Left lung (tissue), 10 donors: ENCODE measurements around the gene SNRPN. TPM values are rescaled to one million over a fixed set of nuclear protein-coding genes. Genes with fewer than 3 reads are reported as not detected.
"Not testable (repeated sequence)": the region's sequence is repeated elsewhere in the genome, so short reads cannot be mapped to it uniquely, and the experiment has no call there.

Experiments used
- ATAC-seq: fragments of 200-7000 bp; cut with Tn5 transposase; one replicate; pipeline ENCODE4 v1.9.1; 2020; ENCODE audit warnings: moderate library complexity
- DNase-seq, 4 donors: peaks; one replicate each; pipeline ENCODE4 v3.0.0-alpha.2; 2013 to 2020
- H3K27ac ChIP-seq, 2 donors: fragments of 200-600 bp; sonication (generic) in 1 of 2; one replicate each; pipeline versions ENCODE4 v1.5.0 to v1.8.0; 2020 to 2021
- H3K27me3 ChIP-seq, 2 donors: fragments of 200-600 bp; sonication (generic) in 1 of 2; one replicate each; pipeline versions ENCODE4 v1.5.0 to v1.8.0; 2020 to 2021
- H3K36me3 ChIP-seq, 2 donors: fragments of 200-600 bp; sonication (generic) in 1 of 2; one replicate each; pipeline versions ENCODE4 v1.5.0 to v1.8.0; 2020 to 2021
- H3K4me1 ChIP-seq, 2 donors: fragments of 200-600 bp; one replicate each; pipeline ENCODE4 v1.8.0; 2021
- H3K4me3 ChIP-seq, 2 donors: fragments of 200-600 bp; sonication (generic) in 1 of 2; one replicate each; pipeline versions ENCODE4 v1.5.0 to v1.8.0; 2020 to 2021; ENCODE audit warnings: mild to moderate bottlenecking in 1 of 2
- H3K9me3 ChIP-seq, 2 donors: fragments of 200-600 bp; sonication (generic) in 1 of 2; one replicate each; pipeline versions ENCODE4 v1.5.0 to v1.8.0; 2020 to 2021
- CTCF ChIP-seq, 2 donors: fragments of 200-600 bp; sonication (generic) in 1 of 2; IDR thresholded peaks; one replicate each; pipeline versions ENCODE4 v1.5.0 to v1.8.0; 2021; ENCODE audit warnings: antibody characterized with exemption in 2 of 2
- intact Hi-C, 2 donors: fragments of 100-400 bp; cut with DNase I; formaldehyde crosslinking; loops; one replicate each; pipeline versions ENCODE4 v1.11.2 to v1.14.2; 2022
- polyA plus RNA-seq, 6 donors: library from polyadenylated mRNA; unstranded; fragments of 120-200 nt; gene quantifications; one replicate each; pipeline ENCODE4 v1.2.1, GENCODE V29; 2013; ENCODE audit not compliant: insufficient read length in 6 of 6
- total RNA-seq, 2 donors: library from RNA; stranded (reverse); fragmentation: NEBNext Ultra II Directional; extraction: Animal tissue kit (Norgen Biotek cat#: 25700); gene quantifications; one replicate each; pipeline ENCODE4 v1.2.1, GENCODE V29; 2021
- donor health status: DM: no; HTN: yes; CAD: no.
- donor health status: DM: no; HTN: no; CAD: no.

Gene SNRPN
- total and polyA plus RNA-seq, 8 donors, result 67.4 to 270 (median 244) TPM

- H3K4me1 ChIP-seq, result no peaks in the 10 kb centered on the region
- peaks cover 0 to 92% of the 10 kb centered on the region in 2 donors for H3K36me3 ChIP-seq
- H3K4me3 ChIP-seq, result no peak overlapping the region
- no peak for TF ChIP-seq CTCF (IDR thresholded peaks at IDR 0.05)
- no peak for ATAC-seq
- intact Hi-C loops, result no loop called here
- H3K9me3 ChIP-seq, result peaks cover 0 to 64% of the 10 kb centered on the region in 2 donors
- H3K27me3 ChIP-seq, result no peaks in the 10 kb centered on the region
- DNase-seq, result no peak
- no peak overlapping the region for H3K27ac ChIP-seq
These were observed 11.7 kb downstream of the SNRPN start for GRCh38 chr15:24966364-24967103.

- Histone ChIP-seq H3K4me1 (no peaks in the 10 kb centered on the region), H3K27me3 (no peaks in the 10 kb centered on the region), H3K36me3 (peaks cover 0 to 96% of the 10 kb centered on the region in 2 donors), H3K4me3 (no peak overlapping the region), H3K27ac (no peak overlapping the region), H3K9me3 (peaks cover 0 to 70% of the 10 kb centered on the region in 2 donors)
- intact Hi-C loops, result no loop called here
- DNase-seq, result no peak
- TF ChIP-seq CTCF (IDR thresholded peaks at IDR 0.05), result no peak
- no peak for ATAC-seq
These were observed 16.3 kb downstream of the SNRPN start for GRCh38 chr15:24971052-24971451.

- Histone ChIP-seq H3K9me3 (peaks cover 0 to 72% of the 10 kb centered on the region in 2 donors), H3K4me3 (no peak overlapping the region), H3K36me3 (peaks cover 0 to 96% of the 10 kb centered on the region in 2 donors), H3K27ac (no peak overlapping the region), H3K4me1 (no peaks in the 10 kb centered on the region), H3K27me3 (no peaks in the 10 kb centered on the region)
- TF ChIP-seq CTCF (IDR thresholded peaks at IDR 0.05), result no peak
- intact Hi-C loops, result no loop called here
- DNase-seq (no peak), ATAC-seq (no peak)
These were observed 17.0 kb downstream of the SNRPN start for GRCh38 chr15:24971772-24972171.

- ATAC-seq, DNase-seq, H3K4me3 ChIP-seq, intact Hi-C loops, H3K4me1 ChIP-seq, H3K27ac ChIP-seq, H3K27me3 ChIP-seq: not testable (repeated sequence)
- Histone ChIP-seq H3K36me3 (peaks cover 0 to 96% of the 10 kb centered on the region in 2 donors), H3K9me3 (peaks cover 0 to 75% of the 10 kb centered on the region in 2 donors)
These were observed 17.9 kb downstream of the SNRPN start for GRCh38 chr15:24972707-24973106.

- peaks cover 0 to 97% of the 10 kb centered on the region in 2 donors for H3K36me3 ChIP-seq
- TF ChIP-seq CTCF (IDR thresholded peaks at IDR 0.05), result no peak
- intact Hi-C loops, result no loop called here
- H3K4me1 ChIP-seq, result no peaks in the 10 kb centered on the region
- peaks cover 0 to 84% of the 10 kb centered on the region in 2 donors for H3K9me3 ChIP-seq
- DNase-seq (no peak), ATAC-seq (no peak)
- H3K4me3 ChIP-seq, result no peak overlapping the region
- no peak overlapping the region for H3K27ac ChIP-seq
- H3K27me3 ChIP-seq, result no peaks in the 10 kb centered on the region
These were observed 22.1 kb downstream of the SNRPN start for GRCh38 chr15:24976932-24977331.
